ENCODE measurements around the gene SLC12A6.

SLC12A6 gene

GRCh38 chr15:34324933-34325332 lies 12.6 kb downstream of the SLC12A6 start:
- peak overlapping the region; percentile 43 for H3K27ac Mint-ChIP-seq
- H3K4me1 Mint-ChIP-seq, result peaks cover 9% of the 10 kb centered on the region
- DNase-seq (ENCODE audit: low spot score in 2 of 2) (no peak), ATAC-seq (no peak)
- H3K36me3 Mint-ChIP-seq, result no peaks in the 10 kb centered on the region
- H3K4me3 Mint-ChIP-seq, result no peak overlapping the region
- no peaks in the 10 kb centered on the region for H3K9me3 Mint-ChIP-seq

- no peaks in the 10 kb centered on the region for H3K36me3 Mint-ChIP-seq
- DNase-seq (ENCODE audit: low spot score in 2 of 2) (no peak), ATAC-seq (no peak)
- peaks cover 9% of the 10 kb centered on the region for H3K4me1 Mint-ChIP-seq
- no peaks in the 10 kb centered on the region for H3K9me3 Mint-ChIP-seq
- no peak overlapping the region for H3K27ac Mint-ChIP-seq
- no peak overlapping the region for H3K4me3 Mint-ChIP-seq
Measured at GRCh38 chr15:34323217-34323616, 14.4 kb downstream of the SLC12A6 start.

DNA sequence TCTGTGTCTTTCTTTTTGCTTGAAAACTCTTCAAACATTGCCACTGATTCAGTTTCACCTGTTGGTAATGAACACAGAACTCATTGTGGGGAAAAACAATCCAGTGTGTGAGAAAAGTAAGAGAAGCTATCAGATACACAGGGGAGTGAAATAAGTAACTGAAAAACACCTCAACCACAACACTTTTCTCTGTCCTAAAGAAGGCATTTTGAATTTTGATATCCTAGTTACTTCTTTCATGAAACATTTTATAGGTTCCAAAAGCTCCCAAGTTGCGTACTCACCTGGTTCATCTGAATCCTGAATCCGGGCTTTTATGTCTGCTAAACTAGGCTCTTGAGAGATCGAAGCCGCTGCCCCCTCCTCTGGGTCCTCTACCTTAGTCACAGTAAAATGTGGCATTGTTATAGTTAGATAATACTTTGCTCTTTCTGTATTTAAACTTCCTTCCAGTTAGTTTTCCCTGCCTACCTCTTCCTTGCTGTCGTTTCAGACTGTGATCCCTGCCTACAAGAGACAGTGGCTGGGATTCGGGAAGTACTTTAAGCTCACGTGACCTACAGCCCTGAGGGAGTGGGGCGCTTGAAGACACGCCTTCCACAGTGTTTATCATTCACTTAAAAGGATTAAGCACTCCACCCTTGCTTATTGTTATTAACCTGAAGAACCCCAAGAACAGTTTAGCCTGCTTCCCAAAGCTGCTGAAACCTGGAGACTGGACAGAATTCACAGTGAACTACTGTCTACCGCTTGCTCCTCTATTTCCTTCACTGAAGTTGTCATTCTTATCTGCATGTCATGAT lies 19.1 kb downstream of the SLC12A6 start:
- DNase-seq (ENCODE audit: low spot score in 2 of 2) (no peak), ATAC-seq (peak; percentile 66)
- Mint-ChIP-seq H3K4me3 (peak overlapping the region; percentile 71), H3K9me3 (no peaks in the 10 kb centered on the region), H3K4me1 (peaks cover 24% of the 10 kb centered on the region), H3K27ac (peak overlapping the region; percentile 87), H3K36me3 (peaks cover 12% of the 10 kb centered on the region)

DNA sequence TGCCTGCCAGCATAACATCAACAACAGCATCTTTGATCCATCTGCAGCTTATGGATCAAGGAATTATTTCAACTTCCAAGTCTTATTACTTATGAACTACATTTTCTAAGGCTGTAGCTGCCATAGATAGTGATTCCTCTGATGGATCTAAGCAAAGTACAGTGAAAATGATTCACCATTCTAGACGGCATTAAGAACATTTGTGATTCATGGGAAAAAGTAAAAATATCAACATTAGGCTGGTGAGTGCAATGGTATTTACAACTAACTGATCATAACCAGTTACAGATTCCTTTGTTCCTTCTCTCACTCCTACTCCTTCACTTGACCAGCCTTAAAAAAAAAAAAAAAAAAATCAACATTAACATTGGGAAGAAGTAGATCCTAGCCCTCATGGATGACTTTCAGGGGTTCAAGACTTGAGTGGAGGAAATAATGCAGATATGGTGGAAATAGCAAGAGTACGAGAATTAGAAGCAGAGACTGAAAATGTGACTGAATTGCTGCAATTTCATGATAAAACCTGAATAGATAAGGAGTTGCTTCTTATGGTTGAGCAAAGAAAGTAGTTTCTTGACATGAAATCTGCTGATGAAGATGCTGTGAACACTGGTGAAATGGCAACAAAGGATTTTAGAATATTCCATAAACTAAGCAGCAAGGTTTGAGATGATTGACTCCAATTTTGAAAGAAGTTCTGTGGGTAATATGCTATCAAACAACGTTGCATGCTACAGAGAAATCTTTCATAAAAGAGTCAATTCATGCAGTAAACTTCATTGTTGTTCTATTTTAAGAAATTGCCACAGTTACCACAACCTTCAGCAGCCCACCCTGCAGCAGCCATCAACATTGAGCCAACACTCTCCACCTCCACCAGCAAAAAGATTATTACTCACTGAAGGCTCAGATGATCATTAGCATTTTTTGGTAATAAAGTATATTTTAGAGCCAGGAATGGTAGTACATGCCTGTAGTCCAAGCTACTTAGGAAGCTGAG lies 22.8 kb downstream of the SLC12A6 start:
- Mint-ChIP-seq H3K27ac (no peak overlapping the region), H3K9me3 (no peaks in the 10 kb centered on the region), H3K4me1 (peaks cover 38% of the 10 kb centered on the region), H3K4me3 (no peak overlapping the region), H3K36me3 (peaks cover 12% of the 10 kb centered on the region)
- DNase-seq (ENCODE audit: low spot score in 2 of 2) (no peak), ATAC-seq (no peak)

- Mint-ChIP-seq H3K27ac (peak overlapping the region; percentile 1), H3K9me3 (no peaks in the 10 kb centered on the region), H3K36me3 (peaks cover 24% of the 10 kb centered on the region)
Measured at GRCh38 chr15:34311563-34311962, 26.0 kb downstream of the SLC12A6 start.

DNA sequence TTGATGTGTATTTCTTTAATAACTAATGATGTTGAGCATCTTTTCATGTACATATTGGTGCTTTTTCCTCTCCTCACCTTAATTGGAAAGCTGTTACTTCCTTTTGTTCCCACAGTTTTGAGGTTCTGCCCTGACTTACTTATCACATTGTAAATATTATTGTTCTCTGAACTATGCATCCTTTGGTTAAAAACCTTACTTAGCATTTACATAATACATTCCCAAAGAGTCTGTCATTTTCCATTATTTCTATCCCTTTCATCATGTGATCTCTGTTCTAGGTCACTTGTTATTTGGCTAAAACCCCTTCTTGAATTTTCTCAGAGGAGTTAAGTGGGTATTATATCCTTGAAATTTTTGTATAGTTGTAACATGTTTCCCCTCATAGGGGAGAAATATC lies 33.0 kb downstream of the SLC12A6 start:
- peaks cover 17% of the 10 kb centered on the region for H3K4me1 Mint-ChIP-seq
- no peaks in the 10 kb centered on the region for H3K9me3 Mint-ChIP-seq
- no peak overlapping the region for H3K27ac Mint-ChIP-seq
- H3K36me3 Mint-ChIP-seq, result peaks cover 12% of the 10 kb centered on the region
- DNase-seq (ENCODE audit: low spot score in 2 of 2), result no peak
- H3K4me3 Mint-ChIP-seq, result no peak overlapping the region
- ATAC-seq, result no peak

More at GRCh38 chr15:34311563-34311962, 26.0 kb downstream of the SLC12A6 start:
- no peak overlapping the region for H3K4me3 Mint-ChIP-seq
- DNase-seq (ENCODE audit: low spot score in 2 of 2), result no peak
- ATAC-seq, result no peak
- H3K4me1 Mint-ChIP-seq, result peaks cover 29% of the 10 kb centered on the region

DNA sequence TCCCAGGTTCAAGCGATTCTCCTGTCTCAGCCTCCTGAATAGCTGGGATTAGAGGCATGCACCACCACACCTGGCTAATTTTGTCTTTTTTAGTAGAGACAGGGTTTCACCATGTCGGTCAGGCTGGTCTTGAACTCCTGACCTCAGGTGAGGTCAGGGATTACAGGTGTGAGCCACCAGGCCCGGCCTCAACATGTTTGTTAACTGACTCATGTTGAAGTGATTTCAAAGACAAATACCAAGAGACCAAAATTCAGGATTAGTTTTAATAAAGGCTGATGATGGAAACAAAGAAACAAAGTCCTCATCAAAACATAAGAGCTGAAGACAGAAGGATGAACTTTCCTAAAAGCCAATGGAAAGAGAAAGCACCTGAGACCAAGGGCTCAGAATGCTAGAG lies 36.5 kb downstream of the SLC12A6 start:
- DNase-seq (ENCODE audit: low spot score in 2 of 2), result no peak
- H3K9me3 Mint-ChIP-seq, result no peaks in the 10 kb centered on the region
- H3K36me3 Mint-ChIP-seq, result no peaks in the 10 kb centered on the region
- peaks cover 19% of the 10 kb centered on the region for H3K4me1 Mint-ChIP-seq
- ATAC-seq, result no peak
- H3K4me3 Mint-ChIP-seq, result no peak overlapping the region
- H3K27ac Mint-ChIP-seq, result no peak overlapping the region

DNA sequence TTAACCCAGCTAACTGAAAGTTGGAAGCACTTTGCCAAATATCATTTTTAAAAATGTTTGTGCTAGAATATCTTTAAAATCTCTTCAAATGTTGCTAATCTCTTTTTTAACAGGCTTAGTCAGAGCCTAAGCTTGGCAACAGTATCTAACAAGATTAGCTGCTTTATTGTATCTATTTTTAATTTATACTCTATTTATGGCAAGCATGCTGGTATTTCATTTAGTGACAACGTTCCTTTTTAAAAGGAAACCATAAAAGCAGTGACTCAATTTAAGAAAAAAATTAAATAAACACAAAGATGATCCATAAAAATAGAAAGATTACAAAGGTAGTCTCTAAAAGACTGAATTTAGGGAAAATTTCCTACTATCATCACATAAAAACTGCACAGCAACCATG lies 40.5 kb downstream of the SLC12A6 start:
- peaks cover 15% of the 10 kb centered on the region for H3K4me1 Mint-ChIP-seq
- no peak overlapping the region for H3K27ac Mint-ChIP-seq

DNA sequence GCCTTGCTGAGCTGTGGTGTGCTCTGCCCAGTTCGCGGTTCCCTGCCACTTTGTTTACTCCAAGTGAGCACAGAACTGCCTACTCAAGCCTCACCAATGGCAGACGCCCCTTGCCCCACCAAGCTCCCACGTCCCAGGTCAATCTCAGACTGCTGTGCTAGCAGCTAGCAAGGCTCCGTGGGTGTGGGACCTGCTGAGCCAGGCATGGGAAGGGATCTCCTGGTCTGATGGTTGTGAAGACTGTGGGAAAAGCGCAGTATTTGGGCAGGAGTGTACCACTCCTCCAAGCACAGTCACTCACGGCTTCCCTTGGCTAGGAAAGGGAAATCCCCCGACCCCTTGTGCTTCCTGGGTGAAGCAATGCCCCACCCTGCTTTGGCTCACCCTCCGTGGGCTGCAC lies 45.0 kb downstream of the SLC12A6 start:
- no peak overlapping the region for H3K4me3 Mint-ChIP-seq
- H3K9me3 Mint-ChIP-seq, result peaks cover 6% of the 10 kb centered on the region
- H3K27ac Mint-ChIP-seq, result no peak overlapping the region
- ATAC-seq, result no peak
- DNase-seq (ENCODE audit: low spot score in 2 of 2), result no peak
- H3K36me3 Mint-ChIP-seq, result no peaks in the 10 kb centered on the region
- H3K4me1 Mint-ChIP-seq, result peaks cover 25% of the 10 kb centered on the region

More for the DNA sequence above, 40.5 kb downstream of the SLC12A6 start:
- H3K36me3 Mint-ChIP-seq, result no peaks in the 10 kb centered on the region
- no peaks in the 10 kb centered on the region for H3K9me3 Mint-ChIP-seq
- DNase-seq (ENCODE audit: low spot score in 2 of 2) (no peak), ATAC-seq (no peak)
- no peak overlapping the region for H3K4me3 Mint-ChIP-seq

DNA sequence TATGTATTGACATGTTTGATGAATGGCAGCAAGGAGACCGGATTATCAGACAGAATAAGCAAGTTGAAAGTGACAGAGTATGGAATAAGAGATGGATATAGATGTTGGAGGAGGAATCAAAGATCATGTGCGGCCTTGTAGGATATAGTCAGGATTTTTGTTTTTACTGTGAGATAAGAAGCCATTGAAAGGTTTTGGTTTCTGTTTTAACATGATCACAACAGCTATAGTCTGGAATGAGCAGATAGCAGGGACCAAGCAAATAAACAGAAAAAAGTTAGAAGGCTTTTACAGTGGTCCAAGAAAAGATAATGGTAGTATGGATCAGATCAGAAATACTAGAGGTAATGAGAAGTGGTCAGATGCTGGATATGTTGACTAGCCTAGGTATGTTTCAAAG lies 52.6 kb downstream of the SLC12A6 start:
- no peaks in the 10 kb centered on the region for H3K36me3 Mint-ChIP-seq
- no peak for DNase-seq (ENCODE audit: low spot score in 2 of 2)
- peaks cover 6% of the 10 kb centered on the region for H3K9me3 Mint-ChIP-seq
- ATAC-seq, result no peak
- peak overlapping the region; percentile 10 for H3K27ac Mint-ChIP-seq
- H3K4me1 Mint-ChIP-seq, result peaks cover 10% of the 10 kb centered on the region
- H3K4me3 Mint-ChIP-seq, result no peak overlapping the region

- no peak for ATAC-seq
- no peak overlapping the region for H3K27ac Mint-ChIP-seq
- peaks cover 10% of the 10 kb centered on the region for H3K4me1 Mint-ChIP-seq
- no peak overlapping the region for H3K4me3 Mint-ChIP-seq
- no peak for DNase-seq (ENCODE audit: low spot score in 2 of 2)
- no peaks in the 10 kb centered on the region for H3K9me3 Mint-ChIP-seq
- H3K36me3 Mint-ChIP-seq, result no peaks in the 10 kb centered on the region
Measured at GRCh38 chr15:34282384-34282783, 55.2 kb downstream of the SLC12A6 start.

DNA sequence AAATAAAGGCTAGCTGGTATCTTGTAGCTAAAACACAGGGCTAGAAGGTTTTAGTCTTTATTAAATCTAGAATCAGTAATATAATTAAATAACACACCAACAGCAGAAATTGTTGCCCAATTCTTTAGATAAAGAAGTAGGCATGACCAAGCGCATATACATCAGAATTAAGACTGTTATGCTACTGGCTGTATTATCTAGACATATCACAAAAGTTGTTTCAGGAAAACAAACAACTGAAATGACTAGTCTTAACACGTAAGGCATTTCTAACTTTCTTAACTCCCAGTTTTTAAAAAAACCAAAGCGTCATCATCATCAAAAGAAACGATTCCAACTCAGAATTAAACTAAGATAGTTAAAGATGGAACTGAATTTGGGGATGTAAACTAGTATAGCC lies 57.4 kb downstream of the SLC12A6 start:
- DNase-seq (ENCODE audit: low spot score in 2 of 2), result no peak
- H3K9me3 Mint-ChIP-seq, result no peaks in the 10 kb centered on the region
- no peak overlapping the region for H3K27ac Mint-ChIP-seq
- peaks cover 7% of the 10 kb centered on the region for H3K4me1 Mint-ChIP-seq
- ATAC-seq, result no peak
- no peak overlapping the region for H3K4me3 Mint-ChIP-seq
- no peaks in the 10 kb centered on the region for H3K36me3 Mint-ChIP-seq

GRCh38 chr15:34279368-34279767 lies 58.2 kb downstream of the SLC12A6 start:
- Mint-ChIP-seq H3K36me3 (peaks cover 6% of the 10 kb centered on the region), H3K27ac (no peak overlapping the region), H3K4me1 (no peaks in the 10 kb centered on the region), H3K4me3 (no peak overlapping the region), H3K9me3 (no peaks in the 10 kb centered on the region)
- DNase-seq (ENCODE audit: low spot score in 2 of 2) (no peak), ATAC-seq (no peak)

- Mint-ChIP-seq H3K4me1 (no peaks in the 10 kb centered on the region), H3K36me3 (peaks cover 20% of the 10 kb centered on the region), H3K9me3 (no peaks in the 10 kb centered on the region), H3K27ac (no peak overlapping the region), H3K4me3 (no peak overlapping the region)
- no peak for ATAC-seq
- no peak for DNase-seq (ENCODE audit: low spot score in 2 of 2)
Measured at GRCh38 chr15:34275721-34276120, 61.9 kb downstream of the SLC12A6 start.

DNA sequence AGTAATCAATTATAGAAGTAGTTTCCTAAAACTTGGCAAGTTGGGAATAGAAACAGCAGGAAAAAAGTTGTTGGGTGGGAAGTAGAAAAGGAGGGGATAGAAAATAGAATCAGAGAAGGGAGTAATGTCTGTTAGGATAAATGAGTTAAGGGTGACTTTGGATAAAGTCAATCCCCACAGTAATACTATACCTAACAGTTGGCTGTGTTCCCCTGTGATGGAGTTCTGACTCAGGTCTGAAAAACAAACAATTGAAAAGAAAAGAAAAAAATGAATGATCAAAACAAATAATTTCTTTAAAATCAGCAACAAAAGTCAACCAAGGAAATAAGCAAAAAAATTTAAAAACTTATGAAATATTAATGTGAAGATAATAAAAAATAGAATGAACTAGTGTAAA lies 62.4 kb downstream of the SLC12A6 start:
- H3K4me3 Mint-ChIP-seq, result no peak overlapping the region
- ATAC-seq (no peak), DNase-seq (ENCODE audit: low spot score in 2 of 2) (no peak)
- H3K4me1 Mint-ChIP-seq, result no peaks in the 10 kb centered on the region
- no peaks in the 10 kb centered on the region for H3K9me3 Mint-ChIP-seq
- H3K36me3 Mint-ChIP-seq, result peaks cover 25% of the 10 kb centered on the region
- H3K27ac Mint-ChIP-seq, result no peak overlapping the region

All from stimulated activated effector memory CD8-positive, alpha-beta T cell treated with anti-CD3 and anti-CD28 coated beads, Interleukin-12 subunit alpha, Interleukin-12 subunit beta, amount 100 ng/mL, for 72 hours (primary cell).